H7 (cell line): ENCODE data around the gene GNAQ. TPM values are rescaled to one million over a fixed set of nuclear protein-coding genes. Genes with fewer than 3 reads are reported as not detected.

Experiments used
- DNase-seq: peaks from one replicate; pipeline ENCODE4 v3.0.0; 2012
- H3K27me3 ChIP-seq: 2 replicates; pipeline ENCODE4 v1.6.0; 2011; ENCODE audit warnings: mild to moderate bottlenecking, low read length; ENCODE audit not compliant: control insufficient read depth, insufficient read depth
- H3K36me3 ChIP-seq: replicated peaks from 2 replicates; pipeline ENCODE4 v1.5.1; 2011; ENCODE audit warnings: low read length; ENCODE audit not compliant: control insufficient read depth, insufficient read depth
- H3K4me3 ChIP-seq: 2 replicates; pipeline ENCODE4 v1.5.1; 2011; ENCODE audit warnings: low read depth, mild to moderate bottlenecking, control low read depth, low read length, moderate library complexity; ENCODE audit not compliant: insufficient read depth
- total RNA-seq: library from RNA; depleted of rRNA; stranded (reverse); fragments of >200 nt; shearing (Covaris generic); gene quantifications from 2 replicates; pipeline ENCODE4 v1.2.3, GENCODE V29; 2014

The GNAQ gene
- total RNA-seq, 1 experiment from 2014 or later: 24.8 TPM

DNA sequence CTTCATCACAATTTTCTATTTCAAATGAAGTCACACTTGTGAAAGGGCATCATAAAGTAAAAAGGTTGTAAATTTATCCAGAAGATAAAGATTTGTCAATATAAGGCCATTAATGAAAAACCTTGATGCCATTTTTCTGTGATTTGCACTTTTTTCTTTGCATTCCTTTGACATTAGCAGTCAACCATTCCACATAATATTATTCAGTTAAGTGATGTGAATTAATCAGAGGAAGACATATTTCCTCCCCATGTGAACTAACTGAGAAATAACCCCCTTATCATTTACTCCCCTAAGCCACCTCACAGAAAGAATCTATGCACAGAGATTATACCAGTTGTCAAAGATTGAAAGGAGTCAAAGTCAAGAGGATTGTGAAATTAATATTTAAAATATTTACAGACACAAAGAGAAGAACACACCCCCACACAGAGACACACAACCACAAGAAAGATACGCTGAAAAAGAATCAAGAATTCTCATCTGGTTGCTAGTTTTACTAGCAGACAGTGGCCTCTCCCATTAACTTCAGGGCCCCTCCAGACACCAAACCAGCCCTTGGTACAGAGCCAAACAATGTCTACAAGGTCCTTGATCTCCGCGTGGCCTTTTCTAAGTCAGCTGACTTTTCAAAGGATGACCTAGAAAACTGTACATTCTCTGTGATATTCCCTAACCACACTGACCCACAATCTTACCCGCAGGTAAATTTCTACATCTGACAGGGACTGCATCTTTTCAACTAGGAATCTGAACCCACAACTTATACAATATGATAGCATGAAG, 29.5 kb downstream of the GNAQ start:
- Histone ChIP-seq H3K27me3 (no peaks in the 10 kb centered on the region), H3K36me3 (no peaks in the 10 kb centered on the region), H3K4me3 (no peak overlapping the region)
- DNase-seq: no peak

DNA sequence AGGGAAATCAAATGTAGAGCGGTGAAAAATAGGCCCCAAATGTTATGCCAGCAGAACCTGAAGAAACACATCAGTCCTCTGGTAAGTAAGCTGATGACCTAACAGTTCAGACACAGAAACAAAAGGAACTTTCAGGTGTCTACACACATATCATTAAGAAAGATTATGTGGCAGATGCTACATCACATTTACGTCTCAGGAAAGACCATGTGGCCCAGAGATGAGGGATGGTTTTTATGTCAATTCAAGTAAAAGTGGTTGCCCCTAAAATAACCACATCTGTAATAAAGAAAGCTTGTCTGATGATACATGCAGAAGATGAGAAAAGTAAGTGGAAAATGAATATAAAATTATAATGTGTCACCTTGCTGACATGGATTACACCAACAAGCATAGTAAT, 31.4 kb downstream of the GNAQ start:
- Histone ChIP-seq H3K4me3 (no peak overlapping the region), H3K36me3 (no peaks in the 10 kb centered on the region), H3K27me3 (no peaks in the 10 kb centered on the region)
- DNase-seq: no peak

DNA sequence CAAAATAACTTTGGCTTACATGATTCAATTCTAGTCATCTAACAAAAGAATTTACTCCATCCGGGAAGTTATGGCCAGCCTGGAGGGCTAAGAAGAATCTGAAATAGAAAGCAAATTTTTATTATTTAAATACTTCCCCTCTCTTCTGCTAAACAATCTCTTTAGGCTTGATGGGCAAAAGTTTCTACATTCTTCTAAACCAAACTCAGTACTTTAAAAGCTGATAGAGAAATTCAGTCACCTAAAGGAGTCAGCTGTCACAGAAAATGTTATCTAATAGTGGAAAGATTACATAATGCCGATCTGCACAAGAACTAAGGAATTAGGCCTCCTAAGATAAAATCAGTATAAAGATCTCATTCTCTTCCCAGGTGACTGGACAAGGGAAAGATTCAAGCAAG, 32.4 kb downstream of the GNAQ start:
- no peak for DNase-seq
- Histone ChIP-seq H3K27me3 (no peaks in the 10 kb centered on the region), H3K4me3 (no peak overlapping the region), H3K36me3 (no peaks in the 10 kb centered on the region)

DNA sequence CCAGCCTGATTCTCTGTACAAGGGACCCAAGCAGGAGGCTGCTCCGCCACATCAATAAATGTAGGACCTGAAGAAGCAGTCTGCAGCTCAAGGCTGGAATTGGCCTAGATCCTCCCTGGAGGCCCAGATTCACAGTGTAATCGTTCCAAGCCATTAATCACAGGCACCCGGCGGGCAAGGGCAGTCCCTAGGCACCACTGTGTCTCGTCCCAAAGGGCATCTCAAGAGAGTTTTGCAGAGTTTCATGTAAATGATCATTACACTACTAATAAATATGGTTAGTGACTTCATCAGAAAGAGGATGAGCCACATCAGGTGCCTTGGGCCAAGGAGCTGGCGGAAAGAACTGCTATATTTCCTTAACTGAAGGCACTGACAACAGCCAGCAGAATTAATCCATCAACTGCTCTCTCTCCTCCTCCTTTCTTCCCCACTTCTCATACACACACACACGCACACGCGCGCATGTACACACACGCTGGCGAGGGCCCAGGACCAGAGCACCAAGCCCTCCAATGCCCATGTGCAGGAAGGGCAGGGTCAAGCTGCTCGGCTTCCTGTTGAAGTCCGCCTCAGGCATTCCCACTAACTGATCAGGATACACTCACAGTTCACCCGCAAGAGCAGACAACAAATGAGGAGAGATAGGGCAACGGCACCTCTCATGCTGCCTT, 33.9 kb downstream of the GNAQ start:
- no peaks in the 10 kb centered on the region for H3K27me3 ChIP-seq
- no peaks in the 10 kb centered on the region for H3K36me3 ChIP-seq
- no peak overlapping the region for H3K4me3 ChIP-seq
- DNase-seq: no peak

DNA sequence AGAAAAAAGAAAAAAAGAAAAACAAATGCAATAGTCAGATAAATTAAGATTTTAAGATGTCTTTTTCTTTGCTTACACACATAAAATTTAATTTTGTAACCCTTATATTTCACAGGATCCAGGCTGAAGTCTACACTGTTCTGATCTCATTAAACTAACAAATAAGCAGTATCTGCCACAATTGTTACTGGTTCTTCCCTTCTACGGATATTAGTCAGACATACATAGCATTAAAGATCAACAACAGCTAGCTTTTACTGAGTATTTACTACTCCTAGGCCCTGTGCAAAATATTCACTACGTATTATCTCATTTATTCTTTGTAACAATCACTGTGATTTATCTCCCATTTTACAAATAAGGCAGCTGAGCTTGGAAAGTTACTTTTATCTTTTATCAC, 34.9 kb downstream of the GNAQ start:
- Histone ChIP-seq H3K4me3 (no peak overlapping the region), H3K36me3 (no peaks in the 10 kb centered on the region), H3K27me3 (no peaks in the 10 kb centered on the region)
- no peak for DNase-seq

DNA sequence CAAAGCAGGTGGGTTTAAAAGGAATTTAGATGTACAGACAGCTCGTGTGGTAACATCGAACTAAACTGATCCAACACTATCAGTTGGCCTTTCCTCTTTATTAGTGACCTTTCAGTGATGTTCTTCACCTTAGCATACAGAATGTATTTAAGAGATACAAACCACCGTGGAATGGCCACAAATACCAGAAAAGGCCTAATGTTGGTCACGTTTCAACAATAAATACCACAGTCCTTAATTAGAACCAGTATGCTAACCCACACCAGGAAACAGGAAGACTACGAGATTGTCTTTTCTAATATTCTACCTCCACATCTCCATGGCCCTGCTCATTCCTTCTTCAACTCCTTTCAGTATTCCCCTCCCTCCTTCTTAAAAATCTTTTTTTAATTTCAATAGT, 40.4 kb downstream of the GNAQ start:
- H3K4me3 ChIP-seq: no peak overlapping the region
- no peaks in the 10 kb centered on the region for H3K27me3 ChIP-seq
- no peaks in the 10 kb centered on the region for H3K36me3 ChIP-seq
- no peak for DNase-seq

- Histone ChIP-seq H3K27me3 (no peaks in the 10 kb centered on the region), H3K4me3 (no peak overlapping the region), H3K36me3 (no peaks in the 10 kb centered on the region)
- DNase-seq: no peak
These were observed 41.7 kb downstream of the GNAQ start for GRCh38 chr9:77989909-77990308.

DNA sequence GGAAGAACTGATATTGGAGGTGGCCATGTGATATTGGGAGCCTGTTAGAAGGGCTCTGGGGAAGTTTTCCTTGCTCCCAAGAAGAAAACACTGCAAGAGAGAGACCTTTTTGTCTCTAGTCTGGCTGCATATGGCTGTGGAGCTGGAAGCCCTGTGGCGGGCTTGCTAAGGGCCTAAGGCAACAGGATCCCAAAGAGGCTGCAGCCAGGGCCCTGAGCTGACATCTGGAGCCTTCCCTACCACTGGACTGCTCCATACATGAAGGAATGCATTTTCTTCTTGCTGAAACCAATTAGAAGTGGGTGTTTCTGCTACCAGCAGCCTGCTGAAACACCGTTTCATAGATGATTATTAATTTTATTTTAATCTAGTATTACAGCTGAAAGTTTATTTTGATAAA, 42.2 kb downstream of the GNAQ start:
- H3K4me3 ChIP-seq: no peak overlapping the region
- H3K27me3 ChIP-seq: no peaks in the 10 kb centered on the region
- no peak for DNase-seq
- no peaks in the 10 kb centered on the region for H3K36me3 ChIP-seq

- H3K4me3 ChIP-seq: no peak overlapping the region
- DNase-seq: no peak
- no peaks in the 10 kb centered on the region for H3K36me3 ChIP-seq
- no peaks in the 10 kb centered on the region for H3K27me3 ChIP-seq
These were observed 43.0 kb downstream of the GNAQ start for GRCh38 chr9:77988630-77989029.

- Histone ChIP-seq H3K4me3 (no peak overlapping the region), H3K36me3 (no peaks in the 10 kb centered on the region), H3K27me3 (no peaks in the 10 kb centered on the region)
- no peak for DNase-seq
These were observed 43.6 kb downstream of the GNAQ start for GRCh38 chr9:77987880-77988525.

DNA sequence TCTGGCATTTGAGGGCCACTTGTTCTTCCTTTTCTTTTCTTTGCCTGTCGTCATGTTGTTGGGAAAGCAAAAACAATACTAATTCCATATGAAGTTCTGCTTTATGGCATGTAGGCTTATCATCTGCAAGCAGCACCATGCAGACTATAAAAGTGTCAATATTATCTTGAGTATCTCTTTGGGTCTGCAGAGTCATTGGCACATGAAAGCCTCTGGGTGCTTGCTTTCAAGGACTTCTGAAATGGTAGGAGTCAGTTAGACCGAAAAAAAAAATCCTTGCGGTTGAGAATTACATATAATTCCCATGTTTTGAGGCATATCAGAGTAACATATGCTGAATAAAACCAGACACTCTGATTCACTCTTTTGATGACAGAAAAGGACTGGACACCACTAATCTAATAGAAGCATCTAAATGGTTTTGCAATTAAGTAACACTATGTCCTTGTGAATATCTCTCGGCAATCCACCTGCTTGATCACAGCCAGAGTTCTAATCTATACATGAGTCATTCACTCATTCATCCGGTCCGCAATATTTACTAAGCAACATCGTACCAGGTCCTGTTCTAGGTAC, 44.4 kb downstream of the GNAQ start:
- no peak for DNase-seq
- no peaks in the 10 kb centered on the region for H3K36me3 ChIP-seq
- H3K27me3 ChIP-seq: no peaks in the 10 kb centered on the region
- no peak overlapping the region for H3K4me3 ChIP-seq

GRCh38 chr9:77985996-77986395, 45.6 kb downstream of the GNAQ start:
- H3K4me3 ChIP-seq: no peak overlapping the region
- H3K36me3 ChIP-seq: no peaks in the 10 kb centered on the region

DNA sequence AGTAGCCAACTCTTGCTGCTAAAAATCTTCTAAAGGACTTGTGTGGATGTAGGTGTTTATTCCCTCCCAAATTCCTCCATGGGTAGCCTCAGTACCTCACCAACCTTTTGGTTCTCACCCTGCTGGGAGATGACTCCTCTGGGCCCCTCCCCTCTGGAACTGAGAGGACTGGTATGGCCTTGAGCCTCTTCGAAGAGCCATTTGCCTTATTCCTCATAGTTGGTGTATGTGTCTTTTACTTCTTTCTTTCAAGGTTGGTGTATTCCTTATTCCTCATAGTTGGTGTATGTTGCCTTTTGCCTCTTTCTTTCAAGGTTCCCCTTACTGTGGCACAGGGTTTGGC, 48.3 kb downstream of the GNAQ start:
- H3K4me3 ChIP-seq: no peak overlapping the region

More at GRCh38 chr9:77985996-77986395, 45.6 kb downstream of the GNAQ start:
- no peaks in the 10 kb centered on the region for H3K27me3 ChIP-seq
- DNase-seq: no peak

GRCh38 chr9:77982581-77983319, 48.9 kb downstream of the GNAQ start:
- DNase-seq: no peak
- H3K4me3 ChIP-seq: no peak overlapping the region
- H3K27me3 ChIP-seq: no peaks in the 10 kb centered on the region
- H3K36me3 ChIP-seq: no peaks in the 10 kb centered on the region

More for the DNA sequence above, 48.3 kb downstream of the GNAQ start:
- Histone ChIP-seq H3K27me3 (no peaks in the 10 kb centered on the region), H3K36me3 (no peaks in the 10 kb centered on the region)
- peak; percentile 7 for DNase-seq
